ENCODE measurements around the gene INSIG1.

INSIG1 gene

GRCh38 chr7:155333346-155334234 lies 35.9 kb downstream of the INSIG1 start:
- DNase-seq: no peak

- no peak for DNase-seq
Measured at GRCh38 chr7:155336812-155337602, 39.3 kb downstream of the INSIG1 start.

GRCh38 chr7:155337946-155338631 lies 40.4 kb downstream of the INSIG1 start:
- DNase-seq: no peak

GRCh38 chr7:155338632-155339320 lies 41.1 kb downstream of the INSIG1 start:
- no peak for DNase-seq

GRCh38 chr7:155339474-155339873 lies 41.8 kb downstream of the INSIG1 start:
- DNase-seq: no peak

- DNase-seq: no peak
Measured at GRCh38 chr7:155340071-155340531, 42.4 kb downstream of the INSIG1 start.

- no peak for DNase-seq
Measured at GRCh38 chr7:155340721-155341120, 43.0 kb downstream of the INSIG1 start.

GRCh38 chr7:155341463-155341983 lies 43.8 kb downstream of the INSIG1 start:
- no peak for DNase-seq

GRCh38 chr7:155342313-155342712 lies 44.6 kb downstream of the INSIG1 start:
- DNase-seq: no peak

- DNase-seq: no peak
Measured at GRCh38 chr7:155343150-155343549, 45.5 kb downstream of the INSIG1 start.

GRCh38 chr7:155343661-155344121 lies 46.0 kb downstream of the INSIG1 start:
- no peak for DNase-seq

- DNase-seq: no peak
Measured at GRCh38 chr7:155344270-155344617, 46.6 kb downstream of the INSIG1 start.

GRCh38 chr7:155344618-155345433 lies 47.1 kb downstream of the INSIG1 start:
- peak; percentile 63 to 76 (median 70) for DNase-seq

GRCh38 chr7:155345490-155345889 lies 47.8 kb downstream of the INSIG1 start:
- no peak for DNase-seq

GRCh38 chr7:155346285-155346684 lies 48.6 kb downstream of the INSIG1 start:
- DNase-seq: no peak

- DNase-seq: no peak
Measured at GRCh38 chr7:155348806-155349205, 51.1 kb downstream of the INSIG1 start.

GRCh38 chr7:155349601-155350331 lies 52.1 kb downstream of the INSIG1 start:
- DNase-seq: peak in 1 of 4 experiments; percentile 8

- no peak for DNase-seq
Measured at GRCh38 chr7:155351120-155351870, 53.6 kb downstream of the INSIG1 start.

- no peak for DNase-seq
Measured at GRCh38 chr7:155352076-155352752, 54.5 kb downstream of the INSIG1 start.
